Muscle layer of duodenum (tissue), 2 donors: ENCODE results near the gene VAV2.

ENCODE experiments used
- H3K27ac ChIP-seq: one replicate; pipeline ENCODE4 v1.7.0; 2013; ENCODE audit warnings: mild to moderate bottlenecking, low read length
- H3K27me3 ChIP-seq: one replicate; pipeline ENCODE4 v1.7.0; 2013; ENCODE audit warnings: low read depth, mild to moderate bottlenecking, control low read depth, low read length
- H3K36me3 ChIP-seq, 2 donors: one replicate each; pipeline ENCODE4 v1.7.0; 2013; ENCODE audit warnings: low read length in 2 of 2, control low read depth in 1 of 2, mild to moderate bottlenecking in 1 of 2; ENCODE audit not compliant: insufficient read depth in 2 of 2, control insufficient read depth in 1 of 2
- H3K4me1 ChIP-seq, 2 donors: one replicate each; pipeline ENCODE4 v1.7.0; 2013; ENCODE audit warnings: low read length in 2 of 2, mild to moderate bottlenecking in 2 of 2, control low read depth in 1 of 2, moderate library complexity in 1 of 2; ENCODE audit not compliant: insufficient read depth in 2 of 2, control insufficient read depth in 1 of 2
- H3K4me3 ChIP-seq, 2 donors: one replicate each; pipeline ENCODE4 v1.7.0; 2013; ENCODE audit warnings: low read length in 2 of 2, low read depth in 1 of 2, mild to moderate bottlenecking in 1 of 2
- H3K9me3 ChIP-seq, 2 donors: one replicate each; pipeline ENCODE4 v1.7.0; 2013; ENCODE audit warnings: low read length in 2 of 2, control low read depth in 1 of 2, mild to moderate bottlenecking in 1 of 2; ENCODE audit not compliant: control insufficient read depth in 1 of 2
- donor health status: healthy.

The VAV2 gene

DNA sequence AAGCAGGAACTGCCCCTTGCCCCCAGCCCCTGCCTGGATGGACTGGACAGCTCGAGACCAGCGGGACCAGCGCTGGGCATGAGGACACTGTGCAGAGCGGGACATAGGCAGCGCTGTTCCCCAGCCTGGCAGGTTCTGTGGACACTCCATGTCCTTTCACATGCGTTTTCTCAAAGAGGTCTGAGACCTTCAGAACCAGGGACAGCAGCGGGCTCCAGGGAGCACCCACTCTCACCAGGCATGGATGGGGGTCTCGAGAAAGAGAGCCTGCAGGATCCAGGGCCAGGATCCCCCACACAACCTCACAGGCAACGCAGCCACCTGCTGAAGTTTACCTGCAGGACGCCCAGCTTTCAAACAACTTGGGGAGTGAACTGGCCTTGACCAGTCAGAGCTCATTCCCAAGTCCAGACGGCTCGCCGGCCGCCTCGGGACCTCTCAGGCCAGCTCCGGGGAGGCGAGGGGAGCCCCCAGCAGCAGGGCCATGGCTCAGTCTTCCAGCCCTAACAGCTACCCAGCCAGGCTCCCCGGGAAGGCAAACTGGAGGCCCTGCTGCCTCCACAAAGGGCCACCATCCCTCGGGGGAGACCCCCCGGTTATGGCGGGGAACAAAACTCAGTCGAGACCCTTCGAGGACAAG is 181.4 kb downstream of the VAV2 start:
- Histone ChIP-seq H3K9me3 (no peaks in the 10 kb centered on the region), H3K27ac (no peak overlapping the region), H3K27me3 (no peaks in the 10 kb centered on the region), H3K4me1 (no peaks in the 10 kb centered on the region), H3K36me3 (no peaks in the 10 kb centered on the region), H3K4me3 (no peak overlapping the region)

DNA sequence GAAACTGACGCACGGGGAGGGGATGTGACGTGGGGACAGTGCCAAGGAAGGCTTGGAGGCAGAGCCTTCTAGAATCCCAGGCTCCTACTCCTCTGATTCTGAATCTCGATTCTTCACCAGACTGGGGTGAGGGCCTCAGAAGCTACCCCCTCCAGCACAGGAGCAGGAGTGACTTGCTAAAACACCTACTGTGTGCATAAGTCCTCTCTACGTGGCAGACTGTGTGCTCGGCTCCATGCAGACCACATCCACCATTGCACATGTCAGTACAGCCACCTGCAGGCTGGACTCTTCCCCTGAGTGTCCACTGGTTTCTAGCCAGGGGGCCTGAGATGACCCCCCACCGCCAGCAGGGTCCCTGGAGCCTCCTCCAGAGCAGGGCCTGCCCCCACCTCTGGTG is 182.8 kb downstream of the VAV2 start:
- Histone ChIP-seq H3K9me3 (no peaks in the 10 kb centered on the region), H3K27ac (no peak overlapping the region), H3K4me1 (no peaks in the 10 kb centered on the region), H3K4me3 (no peak overlapping the region), H3K36me3 (no peaks in the 10 kb centered on the region), H3K27me3 (no peaks in the 10 kb centered on the region)

DNA sequence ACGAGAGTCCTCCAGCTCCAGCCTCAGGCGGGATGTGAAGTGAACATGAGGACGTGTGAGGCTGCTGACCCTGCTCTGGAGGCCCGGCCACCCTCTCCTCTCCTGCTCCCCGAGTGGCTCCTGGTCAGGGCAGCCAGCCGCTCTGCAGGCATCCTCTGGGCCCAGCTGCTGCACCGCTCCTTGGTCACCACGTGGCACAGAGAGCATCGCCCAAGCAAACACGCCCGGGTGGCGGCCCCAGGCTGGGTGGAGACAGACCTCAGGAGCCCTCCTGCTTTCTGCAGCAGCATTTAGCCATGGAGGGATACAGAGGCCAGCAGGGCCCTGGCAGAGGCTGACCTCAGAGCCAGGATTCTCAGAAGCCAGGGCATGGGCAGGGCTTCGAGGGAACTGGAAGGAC is 184.3 kb downstream of the VAV2 start:
- H3K9me3 ChIP-seq: no peaks in the 10 kb centered on the region
- H3K27ac ChIP-seq: no peak overlapping the region
- H3K36me3 ChIP-seq: no peaks in the 10 kb centered on the region
- H3K4me3 ChIP-seq: no peak overlapping the region
- H3K27me3 ChIP-seq: no peaks in the 10 kb centered on the region
- H3K4me1 ChIP-seq: no peaks in the 10 kb centered on the region

DNA sequence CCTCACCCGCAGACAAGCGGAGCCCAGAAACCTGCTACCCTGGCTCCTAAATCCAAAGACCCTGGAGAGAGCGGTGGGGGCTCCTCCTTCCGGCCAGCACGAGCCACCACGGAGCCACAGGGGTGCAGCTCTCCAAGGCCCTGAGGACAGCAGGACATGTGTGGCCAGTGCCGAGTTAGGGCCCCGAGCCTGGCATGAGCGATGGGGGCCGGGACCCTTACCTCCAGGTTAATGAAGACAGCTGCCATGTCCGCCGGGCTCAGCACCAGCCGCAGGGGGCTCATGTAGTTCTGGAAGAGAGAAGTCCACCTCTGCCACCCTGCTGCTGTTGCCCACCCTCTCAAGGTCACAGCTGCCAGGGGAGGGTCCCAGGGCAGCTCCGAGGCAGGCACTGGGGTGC is 185.1 kb downstream of the VAV2 start:
- Histone ChIP-seq H3K36me3 (peaks cover 0 to under 1% of the 10 kb centered on the region in 2 donors), H3K4me3 (no peak overlapping the region), H3K27me3 (no peaks in the 10 kb centered on the region), H3K27ac (no peak overlapping the region), H3K4me1 (no peaks in the 10 kb centered on the region), H3K9me3 (no peaks in the 10 kb centered on the region)

GRCh38 chr9:133806623-133807010 is 185.5 kb downstream of the VAV2 start:
- Histone ChIP-seq H3K9me3 (no peaks in the 10 kb centered on the region), H3K36me3 (peaks cover 0 to 4% of the 10 kb centered on the region in 2 donors), H3K27ac (no peak overlapping the region), H3K4me3 (no peak overlapping the region), H3K4me1 (no peaks in the 10 kb centered on the region), H3K27me3 (no peaks in the 10 kb centered on the region)

DNA sequence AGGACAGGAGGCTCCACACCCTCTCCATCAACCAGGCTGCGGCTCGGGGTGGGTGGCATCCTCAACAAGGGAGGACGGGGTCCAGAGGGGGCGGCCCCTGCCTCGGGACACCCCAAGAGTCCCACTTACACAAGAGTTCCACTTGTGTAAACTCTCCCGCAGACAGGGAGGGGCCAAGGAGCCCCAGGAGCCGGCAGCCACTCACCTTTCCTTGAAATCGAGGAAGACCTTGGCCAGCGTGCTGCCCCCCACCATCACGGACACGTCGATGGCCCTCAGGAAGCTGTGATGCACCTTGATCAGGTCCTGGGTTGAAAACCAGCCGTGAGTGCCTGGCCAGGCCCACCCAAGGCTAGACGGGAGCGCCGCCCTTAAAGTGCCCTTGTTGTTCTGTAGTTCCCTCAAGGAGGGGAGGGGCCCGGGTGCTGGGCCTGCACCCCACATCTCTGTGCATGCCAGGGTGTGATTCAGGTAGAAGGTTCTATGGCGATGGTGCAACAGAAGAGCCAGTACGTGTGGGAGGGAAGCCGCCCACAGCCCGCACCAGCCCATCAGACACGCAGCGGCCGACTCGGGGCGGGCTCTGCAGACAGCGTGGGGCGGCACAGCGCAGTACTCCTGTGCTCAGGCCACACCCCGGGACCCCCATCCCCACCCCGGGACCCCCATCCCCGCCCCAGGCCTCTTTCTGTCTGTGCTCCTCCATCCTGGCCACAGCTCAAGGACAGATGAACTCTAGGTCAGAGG is 186.1 kb downstream of the VAV2 start:
- Histone ChIP-seq H3K27ac (no peak overlapping the region), H3K9me3 (no peaks in the 10 kb centered on the region), H3K4me1 (no peaks in the 10 kb centered on the region), H3K4me3 (no peak overlapping the region), H3K36me3 (peaks cover 0 to 5% of the 10 kb centered on the region in 2 donors), H3K27me3 (no peaks in the 10 kb centered on the region)

GRCh38 chr9:133804199-133804598 is 187.9 kb downstream of the VAV2 start:
- no peak overlapping the region for H3K4me3 ChIP-seq
- no peaks in the 10 kb centered on the region for H3K9me3 ChIP-seq
- H3K36me3 ChIP-seq: peaks cover 0 to 5% of the 10 kb centered on the region in 2 donors
- no peak overlapping the region for H3K27ac ChIP-seq
- H3K27me3 ChIP-seq: no peaks in the 10 kb centered on the region
- no peaks in the 10 kb centered on the region for H3K4me1 ChIP-seq

GRCh38 chr9:133803745-133804144 is 188.4 kb downstream of the VAV2 start:
- H3K9me3 ChIP-seq: no peaks in the 10 kb centered on the region
- no peaks in the 10 kb centered on the region for H3K27me3 ChIP-seq
- H3K4me1 ChIP-seq: no peaks in the 10 kb centered on the region
- H3K36me3 ChIP-seq: peaks cover 0 to 5% of the 10 kb centered on the region in 2 donors
- H3K27ac ChIP-seq: no peak overlapping the region
- H3K4me3 ChIP-seq: no peak overlapping the region

- Histone ChIP-seq H3K27me3 (no peaks in the 10 kb centered on the region), H3K4me1 (no peaks in the 10 kb centered on the region), H3K27ac (no peak overlapping the region), H3K36me3 (peaks cover 0 to 5% of the 10 kb centered on the region in 2 donors), H3K9me3 (no peaks in the 10 kb centered on the region), H3K4me3 (no peak overlapping the region)
Observed at GRCh38 chr9:133803028-133803585, 189.0 kb downstream of the VAV2 start.

DNA sequence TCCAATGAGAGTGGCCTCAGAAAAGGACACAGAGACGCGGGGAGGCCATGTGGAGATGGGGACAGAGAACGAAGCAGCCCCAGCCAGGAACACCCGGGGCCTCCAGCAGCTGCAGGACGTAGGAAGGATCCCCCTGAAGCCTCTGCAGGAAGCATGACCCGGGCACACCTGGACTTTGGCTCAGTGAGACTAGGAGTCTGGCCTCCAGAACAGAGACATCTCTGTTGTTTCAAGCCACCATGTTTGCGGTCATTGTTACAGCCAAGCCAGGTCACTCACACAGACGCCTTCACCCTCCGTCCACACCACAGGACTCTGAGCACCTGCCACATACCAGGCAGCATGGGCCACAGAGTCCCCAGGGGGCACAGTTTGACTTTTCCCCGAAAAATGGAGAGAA is 190.4 kb downstream of the VAV2 start:
- H3K4me3 ChIP-seq: no peak overlapping the region
- peaks cover 0 to 5% of the 10 kb centered on the region in 2 donors for H3K36me3 ChIP-seq
- H3K27me3 ChIP-seq: no peaks in the 10 kb centered on the region
- no peaks in the 10 kb centered on the region for H3K9me3 ChIP-seq
- H3K4me1 ChIP-seq: no peaks in the 10 kb centered on the region
- no peak overlapping the region for H3K27ac ChIP-seq

DNA sequence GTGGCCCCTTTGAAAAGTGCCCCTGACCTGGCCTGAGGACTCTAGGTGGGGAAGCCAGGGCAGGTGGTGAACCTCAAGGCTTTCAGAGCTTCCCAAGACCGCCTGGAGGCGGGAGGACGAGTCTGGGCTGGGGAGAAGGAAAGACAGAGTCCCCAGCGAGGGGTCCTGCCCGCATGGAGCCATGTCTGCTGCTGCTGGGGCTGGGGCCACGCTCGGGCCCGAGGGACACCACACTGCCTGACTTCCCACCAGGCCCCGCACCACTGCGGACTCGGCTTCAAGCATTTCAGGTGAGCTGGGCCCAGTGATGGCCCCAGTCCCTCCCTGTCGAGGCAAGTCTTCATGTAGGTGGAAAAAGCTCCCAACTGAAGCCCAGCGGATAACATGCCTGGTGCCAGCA is 191.9 kb downstream of the VAV2 start:
- Histone ChIP-seq H3K9me3 (no peaks in the 10 kb centered on the region), H3K27me3 (no peaks in the 10 kb centered on the region), H3K4me3 (no peak overlapping the region), H3K27ac (no peak overlapping the region), H3K36me3 (peaks cover 3 to 5% of the 10 kb centered on the region in 2 donors), H3K4me1 (no peaks in the 10 kb centered on the region)
